ENCODE data around the gene GPC5. TPM values are rescaled to one million over a fixed set of nuclear protein-coding genes. Genes with fewer than 3 reads are reported as not detected.

Gene GPC5
- total and polyA plus RNA-seq, 2 of the 13 experiments (the other 11 are each of a cell fraction or from before 2014, with no cell fraction given), result 0.02 to 0.07 TPM

GRCh38 chr13:92196591-92197256 lies 798.3 kb downstream of the GPC5 start (continued):
- TF ChIP-seq HHEX (CRISPR knock-in tag; IDR thresholded peaks at IDR 0.05), result no peak
- TF ChIP-seq HOXD1 (CRISPR knock-in tag; IDR thresholded peaks at IDR 0.05), result no peak
- no peak for TF ChIP-seq BRD4 (CRISPR knock-in tag; IDR thresholded peaks at IDR 0.05)
- no peak for TF ChIP-seq ZNF281 (CRISPR knock-in tag; IDR thresholded peaks at IDR 0.05; ENCODE audit: borderline replicate concordance)
- no peak for TF ChIP-seq NCOA2 (CRISPR knock-in tag; IDR thresholded peaks at IDR 0.05)
- TF ChIP-seq AGO2 (optimal IDR thresholded peaks at IDR 0.05; ENCODE audit: low read depth, low read length), result no peak
- TF ChIP-seq ZNF547 (CRISPR knock-in tag; IDR thresholded peaks at IDR 0.05), result no peak

- TF ChIP-seq REXO4 (CRISPR knock-in tag; IDR thresholded peaks at IDR 0.05; ENCODE audit: borderline replicate concordance) (no peak), NCOA1 (CRISPR knock-in tag; IDR thresholded peaks at IDR 0.05) (no peak), FOXP1 (IDR thresholded peaks at IDR 0.05) (no peak), FOXP1 (CRISPR knock-in tag; IDR thresholded peaks at IDR 0.05) (no peak), HES4 (CRISPR knock-in tag; IDR thresholded peaks at IDR 0.05; ENCODE audit: borderline replicate concordance) (no peak), GTF2F1 (IDR thresholded peaks at IDR 0.05; ENCODE audit: low read length) (no peak), ZNF768 (CRISPR knock-in tag; IDR thresholded peaks at IDR 0.05) (no peak), ZNF160 (CRISPR knock-in tag; IDR thresholded peaks at IDR 0.05) (no peak), BRD4 (CRISPR knock-in tag; IDR thresholded peaks at IDR 0.05) (no peak), DZIP1 (CRISPR knock-in tag; IDR thresholded peaks at IDR 0.05) (no peak), ZNF570 (CRISPR knock-in tag; IDR thresholded peaks at IDR 0.05; ENCODE audit: borderline replicate concordance) (no peak), ZNF432 (CRISPR knock-in tag; IDR thresholded peaks at IDR 0.05; ENCODE audit: borderline replicate concordance) (no peak), ZIK1 (CRISPR knock-in tag; IDR thresholded peaks at IDR 0.05; ENCODE audit: borderline replicate concordance, low read depth) (no peak)
- no peak overlapping the region for H3K4me3 ChIP-seq (replicated peaks in 1 of 3; ENCODE audit: insufficient read depth in 1 of 3, low read depth in 2 of 3, low read length in 3 of 3)
- H3K27ac ChIP-seq (ENCODE audit: extremely low read length, insufficient read depth, low read length), result no peak overlapping the region
- H4K20me1 ChIP-seq (ENCODE audit: insufficient read depth, low read length), result no peaks in the 10 kb centered on the region
- H3K4me1 ChIP-seq (ENCODE audit: insufficient read depth, low read length), result no peaks in the 10 kb centered on the region
- H3K27me3 ChIP-seq (ENCODE audit: control insufficient read depth in 1 of 2, insufficient read depth in 2 of 2, low read length in 2 of 2), result no peaks in the 10 kb centered on the region
- in situ Hi-C loops (cut with HindIII; ENCODE audit: extremely low pct_ligation_motif_present, low pct_unique_long_range_greater_than_20kb), result no loop called here
- no peak overlapping the region for H3K9ac ChIP-seq (ENCODE audit: insufficient read depth, low read depth, low read length)
- H2AFZ ChIP-seq (ENCODE audit: low read length), result no peak overlapping the region
- ChIA-PET CTCF (ENCODE audit: low intra/inter-chr PET ratio, low total read pairs) (no interaction called here), POLR2A (no interaction called here)
- DNase-seq (ENCODE audit: low spot score) (no peak), ATAC-seq (no peak), FAIRE-seq (no peak)
- H3K36me3 ChIP-seq (replicated peaks in 1 of 2; ENCODE audit: control insufficient read depth in 1 of 2, insufficient read depth in 2 of 2, low read length in 2 of 2), result no peaks in the 10 kb centered on the region
- 15% methylated on average over 4 of the region's 4 CpGs for WGBS (ENCODE audit: low lambda C conversion rate)
- no peaks in the 10 kb centered on the region for H3K79me2 ChIP-seq (ENCODE audit: insufficient read depth, low read length)
- no peak overlapping the region for H3K4me2 ChIP-seq (ENCODE audit: low read depth, low read length)
- intact Hi-C loops (cut with micrococcal nuclease; ENCODE audit: unreplicated experiment), result no loop called here
- H3K9me3 ChIP-seq (ENCODE audit: low read length), result no peaks in the 10 kb centered on the region
- BruUV-seq (replicated peaks), result no TSS peak
Measured at GRCh38 chr13:92197669-92198068, 799.2 kb downstream of the GPC5 start.

All from HepG2 (cell line).